NCI-H1105 treated with DMSO at 0.1 percent for 48 hours (cell line): Measurements from ENCODE around the gene HOXC9.
A peak's percentile ranks its signal among the peaks of the same experiment; 100 is the strongest.

Experiments
- DNase-seq: peaks from one replicate; lab custom pipeline; 2025; lab: John Stamatoyannopoulos, UW

The HOXC9 gene

GRCh38 chr12:53976172-53976822 lies 23.7 kb upstream of the HOXC9 start:
- no peak for DNase-seq

- DNase-seq, result no peak
Observed at GRCh38 chr12:53976823-53977595, 23.0 kb upstream of the HOXC9 start.

- DNase-seq, result no peak
Observed at GRCh38 chr12:53977596-53978445, 22.1 kb upstream of the HOXC9 start.

- DNase-seq, result no peak
Observed at GRCh38 chr12:53978477-53979356, 21.2 kb upstream of the HOXC9 start.

GRCh38 chr12:53980104-53980801 lies 19.7 kb upstream of the HOXC9 start:
- no peak for DNase-seq

GRCh38 chr12:53980802-53981496 lies 19.0 kb upstream of the HOXC9 start:
- no peak for DNase-seq

- DNase-seq, result no peak
Observed at GRCh38 chr12:53981634-53982565, 18.1 kb upstream of the HOXC9 start.

- no peak for DNase-seq
Observed at GRCh38 chr12:53982648-53983567, 17.1 kb upstream of the HOXC9 start.

GRCh38 chr12:53983568-53983949 lies 16.4 kb upstream of the HOXC9 start:
- DNase-seq, result no peak

- no peak for DNase-seq
Observed at GRCh38 chr12:53983950-53984572, 15.9 kb upstream of the HOXC9 start.

GRCh38 chr12:53984901-53985691 lies 14.9 kb upstream of the HOXC9 start, which contains the start of gene HOXC10:
TSS of gene HOXC10 (plus strand) at chr12:53985146. CDS start at chr12:53985260, 114 bp downstream.
- peak; percentile 92 for DNase-seq

- no peak for DNase-seq
Observed at GRCh38 chr12:53985692-53985993, 14.3 kb upstream of the HOXC9 start.

GRCh38 chr12:53985994-53986685 lies 13.8 kb upstream of the HOXC9 start:
- no peak for DNase-seq

- DNase-seq, result no peak
Observed at GRCh38 chr12:53986686-53987483, 13.1 kb upstream of the HOXC9 start.

- no peak for DNase-seq
Observed at GRCh38 chr12:53987787-53988230, 12.2 kb upstream of the HOXC9 start.
